Measurements from ENCODE around the gene RNF214. TPM values are rescaled to one million over a fixed set of nuclear protein-coding genes. Genes with fewer than 3 reads are reported as not detected.

The RNF214 gene
- total and polyA plus RNA-seq, 2 of the 4 experiments (the other 2 are of a cell fraction) = 7.9 to 14.8 TPM

DNA sequence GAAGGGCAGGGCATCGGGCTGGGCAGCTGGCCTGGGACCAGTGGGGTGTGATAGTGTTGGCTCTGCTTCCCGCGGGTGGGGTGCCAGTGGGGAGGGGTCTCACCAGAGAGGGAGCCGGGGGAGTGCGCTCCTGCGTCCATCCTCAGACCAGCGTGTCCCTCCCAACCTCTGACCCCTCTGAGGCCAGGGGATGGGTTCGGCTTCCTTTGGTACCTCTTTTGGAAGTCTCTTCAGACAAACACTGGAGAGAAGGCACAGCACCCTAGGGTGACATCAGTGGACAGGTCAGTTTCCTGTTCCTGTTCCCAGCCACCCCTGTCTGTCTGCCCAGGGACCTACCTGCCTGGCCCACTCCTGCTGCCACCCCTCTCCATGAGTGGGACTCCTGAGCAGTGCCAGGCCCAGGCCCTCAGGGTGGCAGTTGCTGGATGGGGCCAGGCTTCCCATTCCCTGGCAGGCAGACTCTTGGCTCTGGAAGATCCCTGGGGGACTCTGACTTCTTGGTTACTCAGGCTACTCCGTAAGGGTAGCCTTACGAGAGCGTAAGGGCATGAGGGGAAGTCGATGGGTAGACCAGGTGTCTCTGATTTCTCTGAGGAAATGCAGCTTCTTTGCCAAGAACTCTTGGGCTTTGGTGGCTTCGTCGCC, 30.7 kb upstream of the RNF214 start:
- Histone ChIP-seq H3K36me3 (ENCODE audit: control insufficient read depth, insufficient read depth, low read length) (peaks cover 45% of the 10 kb centered on the region), H2BK15ac (ENCODE audit: low read depth, low read length) (no peak overlapping the region), H2BK20ac (ENCODE audit: low read depth, low read length) (0 out of 2 replicates have a peak overlapping the region, but pooled peaks have one; percentile 5), H2BK120ac (ENCODE audit: low read depth, low read length) (peak overlapping the region; percentile 36; the same call in 1 of the 2 replicates), H3K9me1 (ENCODE audit: insufficient read depth, low read length) (peaks cover 28% of the 10 kb centered on the region), H4K5ac (ENCODE audit: low read depth, low read length) (peak overlapping the region; percentile 25; the same call in 1 of the 2 replicates), H3K79me1 (ENCODE audit: low read depth in 1 of 2, low read length in 2 of 2) (peaks cover 29 to 68% of the 10 kb centered on the region in 2 experiments), H3K9ac (ENCODE audit: low read depth, low read length) (peak overlapping the region; percentile 92), H3K9me3 (ENCODE audit: control insufficient read depth, insufficient read depth, low read length) (no peaks in the 10 kb centered on the region), H3K56ac (ENCODE audit: extremely low read depth, insufficient read depth, low read length) (peak overlapping the region; percentile 50; the same call in 1 of the 2 replicates), H3K14ac (replicated peaks; ENCODE audit: low read depth, low read length) (peak overlapping the region; percentile 98), H3K4ac (ENCODE audit: low read depth, low read length) (peak overlapping the region; percentile 96), H2AK9ac (replicated peaks; ENCODE audit: low read depth, low read length, poor library complexity) (peak overlapping the region; percentile 38), H3K4me1 (ENCODE audit: control insufficient read depth, insufficient read depth, low read length) (peaks cover 46% of the 10 kb centered on the region), H3K27ac (ENCODE audit: insufficient read depth, low read length) (peak overlapping the region; percentile 91), H3K4me2 (ENCODE audit: low read depth, low read length) (peak overlapping the region; percentile 80), H3K23ac (ENCODE audit: low read depth, low read length) (peak overlapping the region; percentile 91), H3K18ac (ENCODE audit: low read depth, low read length) (peak overlapping the region; percentile 65; the same call in 1 of the 2 replicates), H2BK5ac (ENCODE audit: low read depth, low read length, poor library complexity, severe bottlenecking) (peak overlapping the region; percentile 83), H4K91ac (ENCODE audit: insufficient read depth, low read depth, low read length) (peak overlapping the region; percentile 78), H3K27me3 (ENCODE audit: control insufficient read depth, insufficient read depth, low read length) (no peaks in the 10 kb centered on the region), H2AFZ (replicated peaks; ENCODE audit: low read length, poor library complexity) (peak overlapping the region; percentile 4), H3K4me3 (ENCODE audit: insufficient read depth, low read depth, low read length) (peak overlapping the region; percentile 49), H2AK5ac (ENCODE audit: low read depth, low read length) (peak overlapping the region; percentile 97), H4K20me1 (ENCODE audit: insufficient read depth, low read length) (peaks cover 58% of the 10 kb centered on the region), H4K8ac (ENCODE audit: low read depth in 2 of 2, low read length in 2 of 2) (peak overlapping the region; percentile 93 to 96; a peak in 3 of 4 replicates)
- no TSS peak for BruUV-seq (replicated peaks)
- dilution Hi-C loops (cut with HindIII; ENCODE audit: low sequenced_read_pairs, unreplicated experiment) = no loop called here
- POLR2A ChIA-PET (ENCODE audit: unreplicated experiment) = interaction anchor here (0.7 to 1.8 kb wide), 2 partner anchors 20 to 24 kb away, joined by 3 to 6 read pairs; partner anchors contain the start of gene SIDT2
- 55% methylated on average over 8 of the region's 14 CpGs; no CpG with 5 or more reads in 1 of the 2 experiments for WGBS, 2 experiments (ENCODE audit: extremely low coverage in 2 of 2, insufficient read length in 1 of 2)
- in situ Hi-C loops (cut with MboI; ENCODE audit: low sequenced_read_pairs) = no loop called here
- TF ChIP-seq POLR2A (IDR thresholded peaks at IDR 0.05; ENCODE audit: low read depth, low read length) (peak; percentile 18), RCOR1 (IDR thresholded peaks at IDR 0.05; ENCODE audit: insufficient replicate concordance, low read length) (no peak), BHLHE40 (IDR thresholded peaks at IDR 0.05; ENCODE audit: low read depth, low read length) (no peak), NFE2L2 (IDR thresholded peaks at IDR 0.05; ENCODE audit: low read depth, low read length) (no peak), RAD21 (IDR thresholded peaks at IDR 0.05; ENCODE audit: low read length) (no peak), MXI1 (IDR thresholded peaks at IDR 0.05; ENCODE audit: borderline replicate concordance, low read depth, low read length) (no peak)
- intact Hi-C loops (cut with micrococcal nuclease) = no loop called here
- DNase-seq = no peak
- no peak for ATAC-seq (ENCODE audit: low read depth)
- CTCF ChIA-PET = interaction anchor here (0.7 kb wide), 1 partner anchor 21 kb away, joined by 4 read pairs; no protein-coding TSS in a partner anchor
